ENCODE data around the gene TBC1D3I. TPM values are rescaled to one million over a fixed set of nuclear protein-coding genes. Genes with fewer than 3 reads are reported as not detected.
"Not testable (repeated sequence)": the region's sequence is repeated elsewhere in the genome, so short reads cannot be mapped to it uniquely, and the experiment has no call there.

The TBC1D3I gene
- total and polyA plus RNA-seq, 2 of the 13 experiments (the other 11 are each of a cell fraction or from before 2014, with no cell fraction given) = 0.15 to 0.53 TPM

- POLR2A ChIA-PET; H4K20me1 ChIP-seq (ENCODE audit: insufficient read depth, low read length); H3K4me3 ChIP-seq (replicated peaks in 1 of 3; ENCODE audit: insufficient read depth in 1 of 3, low read depth in 2 of 3, low read length in 3 of 3); H3K27ac ChIP-seq (ENCODE audit: extremely low read length, insufficient read depth, low read length); H2AFZ ChIP-seq (ENCODE audit: low read length); H3K79me2 ChIP-seq (ENCODE audit: insufficient read depth, low read length); CTCF ChIA-PET (ENCODE audit: low intra/inter-chr PET ratio, low total read pairs); H3K27me3 ChIP-seq (ENCODE audit: control insufficient read depth in 1 of 2, insufficient read depth in 2 of 2, low read length in 2 of 2); in situ Hi-C loops (cut with HindIII; ENCODE audit: extremely low pct_ligation_motif_present, low pct_unique_long_range_greater_than_20kb); H3K4me1 ChIP-seq (ENCODE audit: insufficient read depth, low read length); intact Hi-C loops (cut with micrococcal nuclease; ENCODE audit: unreplicated experiment); H3K9ac ChIP-seq (ENCODE audit: insufficient read depth, low read depth, low read length); ATAC-seq; BruUV-seq (replicated peaks); H3K9me3 ChIP-seq (ENCODE audit: low read length); H3K4me2 ChIP-seq (ENCODE audit: low read depth, low read length); H3K36me3 ChIP-seq (replicated peaks in 1 of 2; ENCODE audit: control insufficient read depth in 1 of 2, insufficient read depth in 2 of 2, low read length in 2 of 2); DNase-seq (ENCODE audit: low spot score); FAIRE-seq: not testable (repeated sequence)
- 86% methylated on average over 5 of the region's 5 CpGs for WGBS (ENCODE audit: low lambda C conversion rate)
Measured at GRCh38 chr17:36284219-36284618, 19.8 kb upstream of the TBC1D3I start.

- H3K9ac ChIP-seq (ENCODE audit: insufficient read depth, low read depth, low read length); POLR2A ChIA-PET; BruUV-seq (replicated peaks); H3K4me3 ChIP-seq (replicated peaks in 1 of 3; ENCODE audit: insufficient read depth in 1 of 3, low read depth in 2 of 3, low read length in 3 of 3); H3K36me3 ChIP-seq (replicated peaks in 1 of 2; ENCODE audit: control insufficient read depth in 1 of 2, insufficient read depth in 2 of 2, low read length in 2 of 2); H3K79me2 ChIP-seq (ENCODE audit: insufficient read depth, low read length); H3K4me2 ChIP-seq (ENCODE audit: low read depth, low read length); ATAC-seq; DNase-seq (ENCODE audit: low spot score); H4K20me1 ChIP-seq (ENCODE audit: insufficient read depth, low read length); H3K4me1 ChIP-seq (ENCODE audit: insufficient read depth, low read length); intact Hi-C loops (cut with micrococcal nuclease; ENCODE audit: unreplicated experiment); in situ Hi-C loops (cut with HindIII; ENCODE audit: extremely low pct_ligation_motif_present, low pct_unique_long_range_greater_than_20kb); FAIRE-seq; H3K9me3 ChIP-seq (ENCODE audit: low read length); H3K27me3 ChIP-seq (ENCODE audit: control insufficient read depth in 1 of 2, insufficient read depth in 2 of 2, low read length in 2 of 2); H2AFZ ChIP-seq (ENCODE audit: low read length); CTCF ChIA-PET (ENCODE audit: low intra/inter-chr PET ratio, low total read pairs); H3K27ac ChIP-seq (ENCODE audit: extremely low read length, insufficient read depth, low read length): not testable (repeated sequence)
- no CpG with 5 or more reads among the region's 1 CpG for WGBS (ENCODE audit: low lambda C conversion rate)
Measured at GRCh38 chr17:36283256-36283655, 18.9 kb upstream of the TBC1D3I start.

GRCh38 chr17:36242046-36242445, 22.3 kb downstream of the TBC1D3I start:
- H3K36me3 ChIP-seq (replicated peaks in 1 of 2; ENCODE audit: control insufficient read depth in 1 of 2, insufficient read depth in 2 of 2, low read length in 2 of 2); DNase-seq (ENCODE audit: low spot score); intact Hi-C loops (cut with micrococcal nuclease; ENCODE audit: unreplicated experiment); H3K79me2 ChIP-seq (ENCODE audit: insufficient read depth, low read length); H2AFZ ChIP-seq (ENCODE audit: low read length); BruUV-seq (replicated peaks); in situ Hi-C loops (cut with HindIII; ENCODE audit: extremely low pct_ligation_motif_present, low pct_unique_long_range_greater_than_20kb); H3K4me3 ChIP-seq (replicated peaks in 1 of 3; ENCODE audit: insufficient read depth in 1 of 3, low read depth in 2 of 3, low read length in 3 of 3); FAIRE-seq; H3K27ac ChIP-seq (ENCODE audit: extremely low read length, insufficient read depth, low read length); POLR2A ChIA-PET; CTCF ChIA-PET (ENCODE audit: low intra/inter-chr PET ratio, low total read pairs); H3K4me2 ChIP-seq (ENCODE audit: low read depth, low read length); ATAC-seq; H3K9ac ChIP-seq (ENCODE audit: insufficient read depth, low read depth, low read length); H3K4me1 ChIP-seq (ENCODE audit: insufficient read depth, low read length); H3K9me3 ChIP-seq (ENCODE audit: low read length); H4K20me1 ChIP-seq (ENCODE audit: insufficient read depth, low read length); H3K27me3 ChIP-seq (ENCODE audit: control insufficient read depth in 1 of 2, insufficient read depth in 2 of 2, low read length in 2 of 2): not testable (repeated sequence)
- 22% methylated on average over 4 of the region's 4 CpGs for WGBS (ENCODE audit: low lambda C conversion rate)
